IPS-11a (cell line): ENCODE measurements around the gene ZNF227.
"Not testable (repeated sequence)": the region's sequence is repeated elsewhere in the genome, so short reads cannot be mapped to it uniquely, and the experiment has no call there.

Source experiments
- H3K4me3 ChIP-seq: one replicate; pipeline ENCODE4 v1.5.1; 2013; ENCODE audit warnings: low read depth, low read length, control low read depth

The ZNF227 gene

DNA sequence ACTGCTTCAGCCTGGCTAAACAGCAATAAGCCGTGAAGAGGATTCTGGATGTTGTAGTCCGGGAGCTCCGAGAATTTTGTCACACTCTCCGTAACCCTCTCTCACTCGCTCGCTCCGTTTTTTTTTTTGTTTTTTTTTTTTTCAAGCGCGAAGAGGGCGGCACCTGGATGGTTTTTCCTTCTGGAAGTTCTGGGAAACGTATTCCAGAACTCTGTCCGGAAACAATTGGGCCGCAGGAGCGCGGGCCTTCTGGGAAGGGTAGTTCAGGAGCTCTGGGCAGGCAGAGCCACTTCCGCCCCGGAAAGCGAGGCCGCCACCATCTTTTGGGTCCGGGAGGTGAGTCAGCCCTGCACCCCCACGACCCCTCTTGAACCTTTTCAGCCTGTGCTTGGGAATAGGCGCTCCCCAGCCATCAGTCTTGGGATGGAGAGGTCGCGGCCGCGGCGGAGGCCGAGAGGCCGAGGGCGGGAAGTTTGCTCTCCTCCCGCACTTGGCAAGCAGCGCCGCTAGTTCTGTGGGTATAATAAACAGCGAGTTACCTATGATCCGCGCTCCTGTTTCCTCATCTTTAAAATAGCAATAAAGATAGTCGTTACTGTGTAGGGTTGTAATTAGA, at the start of gene ZNF227:
ZNF227 (plus strand) TSS at position 283 of the 616 bp plus-strand sequence. CDS start 5,261 bp downstream, outside the sequence.
- peak within 1 kb of the TSS; percentile 84 for H3K4me3 ChIP-seq

DNA sequence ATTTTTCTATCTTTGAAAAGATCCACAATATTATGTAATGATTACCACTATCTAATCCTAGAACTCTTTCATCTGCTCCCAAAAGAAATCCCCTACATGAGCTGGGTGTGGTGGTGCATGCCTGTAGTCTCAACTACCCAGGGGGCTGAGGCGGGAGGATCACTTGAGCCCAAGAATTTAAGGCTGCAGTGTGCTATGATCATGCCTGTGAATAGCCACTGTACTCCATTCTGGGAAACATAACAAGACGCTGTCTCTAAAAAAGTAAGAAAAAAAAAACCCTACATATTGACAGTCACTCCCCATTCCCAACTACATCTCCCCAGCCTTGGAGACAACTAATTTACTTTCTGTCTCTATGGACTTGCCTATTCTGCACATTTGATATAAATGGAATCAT, 48.5 kb upstream of the ZNF227 start:
- no peak overlapping the region for H3K4me3 ChIP-seq

DNA sequence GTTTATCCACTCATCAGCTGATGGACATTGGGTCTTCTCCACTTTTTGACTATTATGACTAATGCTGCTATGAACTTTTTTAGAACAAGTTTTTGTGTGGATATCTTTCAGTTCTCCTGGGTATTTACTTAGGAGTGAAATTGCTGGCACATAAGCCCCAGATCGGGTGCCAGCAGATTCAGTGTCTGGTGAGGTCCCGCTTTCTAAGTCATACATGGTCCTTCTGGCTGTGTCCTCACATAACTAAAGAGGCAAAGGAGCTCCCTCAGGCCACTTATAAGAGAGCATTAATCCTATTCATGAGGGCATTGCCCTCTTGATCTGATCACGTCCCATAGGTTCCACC, 48.0 kb upstream of the ZNF227 start:
- peak overlapping the region; percentile 82 for H3K4me3 ChIP-seq

DNA sequence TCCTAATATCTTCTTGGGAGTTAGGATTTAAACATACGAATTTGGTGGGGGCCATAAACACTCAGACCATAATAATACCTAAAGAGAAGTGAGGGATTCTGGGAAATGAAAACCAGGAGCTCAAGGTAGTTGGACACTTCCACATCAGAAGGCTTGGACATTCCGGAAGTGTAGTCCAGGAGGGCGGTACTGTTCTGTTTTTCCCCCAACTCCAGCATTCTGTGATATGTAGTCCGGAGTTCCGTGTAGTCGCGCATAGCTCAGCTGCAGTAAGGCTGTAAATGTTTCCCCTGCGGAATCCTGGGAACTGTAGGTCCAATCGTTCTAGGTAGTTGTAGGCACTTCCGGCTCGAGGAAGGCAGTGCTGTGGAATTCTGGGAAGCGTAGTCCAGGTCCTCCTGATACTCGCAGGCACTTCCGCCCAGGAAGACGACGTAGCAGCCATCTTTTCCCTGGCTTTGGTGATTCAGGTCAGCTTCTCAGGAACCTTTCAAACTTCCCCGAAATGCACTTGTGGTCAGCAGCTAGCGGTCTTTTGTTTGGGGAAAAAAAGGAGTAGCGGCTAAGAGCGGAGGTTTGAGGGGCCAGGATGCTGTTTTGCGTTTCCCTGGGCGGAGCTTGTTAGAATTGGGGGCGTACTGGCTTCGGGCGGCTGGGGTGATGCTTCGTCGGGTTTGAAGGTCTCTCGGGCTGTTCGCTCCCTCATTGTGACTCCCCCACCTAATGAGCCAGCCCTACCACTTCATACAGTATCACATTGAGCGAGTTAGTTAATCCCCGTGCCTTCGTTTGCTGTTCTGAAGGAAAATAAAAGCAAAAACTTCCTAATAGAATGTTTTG, 47.4 kb upstream of the ZNF227 start, which contains the start of gene ZNF226:
ZNF226 (plus strand) TSS at position 428 of the 840 bp plus-strand sequence. CDS start 4,981 bp downstream, outside the sequence.
- peak within 1 kb of the TSS; percentile 82 for H3K4me3 ChIP-seq

DNA sequence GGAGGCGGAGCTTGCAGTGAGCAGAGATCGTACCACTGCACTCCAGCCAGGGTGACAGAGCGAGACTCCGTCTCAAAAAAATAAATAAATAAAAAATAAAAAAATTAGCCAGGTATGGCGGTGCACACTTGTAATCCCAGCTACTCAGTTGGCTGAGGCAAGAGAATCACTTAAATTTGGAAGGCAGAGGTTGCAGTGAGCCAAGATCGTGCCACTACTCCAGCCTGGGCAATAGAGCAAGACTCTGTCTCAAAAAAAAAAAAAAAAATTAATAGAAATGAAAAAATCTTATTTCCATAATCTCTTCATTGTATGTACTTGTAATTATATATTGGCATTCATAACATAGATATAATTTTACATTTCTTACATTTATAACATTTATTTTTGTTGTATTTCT, 41.7 kb upstream of the ZNF227 start:
- H3K4me3 ChIP-seq, result not testable (repeated sequence)

DNA sequence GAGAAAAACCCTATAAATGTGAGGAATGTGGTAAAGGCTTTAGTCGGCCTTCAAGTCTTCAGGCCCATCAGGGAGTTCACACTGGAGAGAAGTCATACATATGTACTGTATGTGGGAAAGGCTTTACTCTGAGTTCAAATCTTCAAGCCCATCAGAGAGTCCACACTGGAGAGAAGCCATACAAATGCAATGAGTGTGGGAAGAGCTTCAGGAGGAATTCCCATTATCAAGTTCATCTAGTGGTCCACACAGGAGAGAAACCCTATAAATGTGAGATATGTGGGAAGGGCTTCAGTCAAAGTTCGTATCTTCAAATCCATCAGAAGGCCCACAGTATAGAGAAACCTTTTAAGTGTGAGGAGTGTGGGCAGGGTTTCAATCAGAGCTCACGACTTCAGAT, 35.7 kb upstream of the ZNF227 start:
- H3K4me3 ChIP-seq, result no peak overlapping the region

DNA sequence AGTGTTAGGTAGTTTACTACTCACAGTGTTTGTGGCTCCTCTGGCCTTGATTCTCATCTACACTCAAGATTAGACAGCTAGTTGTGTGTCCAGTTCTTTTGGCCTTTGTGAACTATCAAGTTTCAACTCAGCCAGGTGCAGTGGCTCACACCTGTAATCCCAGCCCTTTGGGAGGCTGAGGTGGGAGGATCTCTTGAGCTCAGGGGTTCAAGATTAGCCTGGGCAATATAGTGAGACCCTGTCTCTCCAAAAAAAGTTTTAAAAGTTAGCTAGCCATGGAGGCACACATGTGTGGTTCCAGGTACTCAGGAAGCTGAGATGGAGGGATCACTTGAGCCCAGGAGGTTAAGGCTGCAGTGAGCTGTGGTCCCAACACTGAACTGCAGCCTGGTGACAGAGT, 31.4 kb upstream of the ZNF227 start:
- H3K4me3 ChIP-seq, result no peak overlapping the region

DNA sequence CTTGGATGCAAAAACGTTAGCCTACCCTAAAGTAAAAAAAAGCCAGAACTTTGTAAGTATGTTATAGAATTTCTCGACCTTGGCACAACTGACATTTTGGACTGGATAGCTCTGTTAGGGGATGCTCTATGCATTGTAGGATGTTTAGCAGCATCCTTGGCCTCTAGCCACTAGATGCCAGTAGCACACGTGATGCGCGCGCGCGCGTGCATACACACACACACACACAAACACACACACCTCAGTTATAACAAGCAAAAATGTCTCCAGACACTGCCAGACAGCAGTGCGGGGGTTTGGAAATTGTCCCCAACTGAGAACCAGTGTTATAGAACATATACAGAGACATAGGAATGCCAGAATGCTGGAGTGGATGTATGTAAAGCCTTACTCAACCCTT, 30.2 kb upstream of the ZNF227 start:
- no peak overlapping the region for H3K4me3 ChIP-seq

DNA sequence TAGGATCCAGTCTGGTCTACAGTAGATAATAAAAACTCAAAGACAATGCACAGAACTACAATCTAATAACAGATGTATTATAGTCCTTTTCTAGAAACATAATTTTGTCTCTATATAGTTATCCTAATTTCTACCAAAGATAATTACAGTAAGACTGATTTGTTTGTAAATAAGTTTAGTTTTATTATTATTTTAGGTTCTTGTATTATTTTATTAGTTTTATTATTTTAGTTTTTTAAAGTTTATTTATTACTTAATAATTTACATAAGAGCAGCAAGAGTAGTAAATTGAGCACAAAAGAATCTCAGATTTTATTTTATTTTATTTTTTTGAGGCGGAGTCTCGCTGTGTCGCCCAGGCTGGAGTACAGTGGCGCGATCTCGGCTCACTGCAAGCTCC, 22.3 kb upstream of the ZNF227 start:
- H3K4me3 ChIP-seq, result no peak overlapping the region

DNA sequence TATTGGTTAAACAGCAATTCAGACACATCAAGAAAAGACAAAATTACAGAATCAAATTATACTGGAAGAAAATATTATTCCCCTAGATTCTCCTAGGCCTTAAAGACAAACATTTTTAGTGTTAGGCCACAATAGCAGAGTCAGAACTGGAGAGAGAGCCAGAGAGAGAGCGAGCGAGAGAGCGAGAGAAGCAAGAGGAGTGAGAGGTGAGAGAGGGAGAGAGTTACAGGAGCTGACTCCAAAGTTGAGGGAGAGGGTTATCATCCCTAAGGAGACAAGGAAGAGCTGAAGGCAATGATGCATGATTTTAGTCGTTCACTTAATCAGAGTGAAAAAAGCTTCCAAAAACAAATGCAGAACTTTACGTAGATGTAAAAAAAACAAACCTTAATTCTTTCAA, 20.2 kb upstream of the ZNF227 start:
- no peak overlapping the region for H3K4me3 ChIP-seq

DNA sequence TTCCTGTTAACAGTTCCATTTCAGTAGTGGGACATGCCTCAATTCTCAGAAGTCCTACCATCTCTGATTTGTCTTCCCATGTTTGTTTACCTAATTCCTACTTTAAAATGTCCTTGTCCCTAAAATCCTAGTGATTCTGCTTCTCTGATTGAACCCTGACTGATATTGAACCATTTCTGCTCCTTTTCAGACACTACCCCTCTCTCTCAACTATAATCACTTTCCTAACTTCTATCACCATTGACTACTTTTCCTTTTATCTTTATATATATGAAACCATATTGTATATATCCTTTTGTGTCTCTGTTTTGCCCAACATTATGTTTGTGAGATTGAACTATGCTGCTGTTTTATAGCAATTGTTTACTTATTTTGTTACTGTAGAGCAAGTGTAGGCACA, 15.6 kb upstream of the ZNF227 start:
- H3K4me3 ChIP-seq, result no peak overlapping the region

DNA sequence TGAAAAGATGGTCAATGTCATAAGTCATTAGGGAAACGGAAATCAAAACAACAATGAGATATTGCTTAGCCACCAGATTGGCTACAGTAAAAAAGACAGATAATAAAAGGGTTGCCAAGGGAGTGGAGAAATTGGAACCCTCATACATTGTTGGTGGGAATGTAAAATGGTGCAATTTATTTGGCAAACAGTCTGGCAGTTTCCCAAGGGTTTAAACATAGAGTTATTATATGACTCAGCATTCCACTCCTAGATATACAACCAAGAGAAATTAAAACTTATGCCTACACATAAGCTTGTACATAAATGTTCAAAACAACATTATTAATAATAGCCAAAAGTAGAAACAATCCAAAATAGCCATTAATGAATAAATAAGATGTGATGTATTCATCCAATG, 9.9 kb upstream of the ZNF227 start:
- H3K4me3 ChIP-seq, result no peak overlapping the region

DNA sequence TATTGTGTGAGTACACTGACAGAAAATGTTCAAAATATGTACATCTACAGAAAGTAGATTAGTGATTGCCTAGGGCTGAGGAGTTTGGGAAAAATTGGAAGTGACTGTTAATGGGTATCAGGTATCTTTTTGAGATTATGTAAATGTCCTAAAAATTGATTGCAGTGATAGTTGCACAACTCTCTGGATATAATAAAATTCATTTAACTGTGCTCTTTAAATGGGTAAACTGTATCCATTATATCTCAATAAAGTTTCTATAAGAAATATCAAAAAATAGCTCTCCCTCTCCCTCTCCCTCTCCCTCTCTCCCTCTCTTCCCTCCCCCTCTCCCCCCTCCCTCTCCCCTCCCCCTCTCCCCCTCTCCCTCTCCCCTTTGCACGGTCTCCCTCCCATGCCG, 9.4 kb upstream of the ZNF227 start:
- H3K4me3 ChIP-seq, result no peak overlapping the region

DNA sequence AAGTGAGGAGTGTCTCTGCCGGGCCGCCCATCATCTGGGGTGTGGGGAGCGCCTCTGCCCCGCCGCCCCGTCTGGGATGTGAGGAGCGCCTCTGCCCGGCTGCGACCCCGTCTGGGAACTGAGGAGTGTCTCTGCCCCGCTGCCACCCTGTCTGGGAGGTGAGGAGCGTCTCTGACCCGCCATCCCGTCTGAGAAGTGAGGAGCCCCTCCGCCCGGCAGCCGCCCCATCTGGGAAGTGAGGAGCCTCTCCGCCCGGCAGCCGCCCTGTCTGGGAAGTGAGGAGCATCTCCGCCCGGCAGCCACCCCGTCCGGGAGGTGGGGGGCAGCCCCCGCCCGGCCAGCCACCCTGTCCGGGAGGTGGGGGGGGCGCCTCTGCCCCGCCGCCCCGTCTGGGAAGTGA, 8.5 kb upstream of the ZNF227 start:
- H3K4me3 ChIP-seq, result not testable (repeated sequence)

DNA sequence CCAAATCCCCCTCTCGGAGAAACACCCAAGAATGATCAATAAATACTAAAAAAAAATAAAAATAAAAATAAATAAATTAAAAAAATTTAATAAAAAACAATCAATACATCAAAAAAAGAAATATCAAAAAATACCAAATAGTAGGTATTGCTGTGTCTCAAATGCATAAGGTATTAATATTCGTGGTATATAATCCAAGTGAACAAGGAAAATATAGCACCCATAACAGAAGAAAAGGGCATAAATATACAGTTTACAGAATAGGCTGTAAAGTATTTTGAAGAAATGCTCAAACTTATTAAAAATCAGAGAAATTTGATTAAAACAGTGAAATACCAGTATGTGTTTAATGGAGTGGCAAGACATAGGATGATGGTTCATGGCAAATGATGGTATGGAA, 7.6 kb upstream of the ZNF227 start:
- H3K4me3 ChIP-seq, result no peak overlapping the region

DNA sequence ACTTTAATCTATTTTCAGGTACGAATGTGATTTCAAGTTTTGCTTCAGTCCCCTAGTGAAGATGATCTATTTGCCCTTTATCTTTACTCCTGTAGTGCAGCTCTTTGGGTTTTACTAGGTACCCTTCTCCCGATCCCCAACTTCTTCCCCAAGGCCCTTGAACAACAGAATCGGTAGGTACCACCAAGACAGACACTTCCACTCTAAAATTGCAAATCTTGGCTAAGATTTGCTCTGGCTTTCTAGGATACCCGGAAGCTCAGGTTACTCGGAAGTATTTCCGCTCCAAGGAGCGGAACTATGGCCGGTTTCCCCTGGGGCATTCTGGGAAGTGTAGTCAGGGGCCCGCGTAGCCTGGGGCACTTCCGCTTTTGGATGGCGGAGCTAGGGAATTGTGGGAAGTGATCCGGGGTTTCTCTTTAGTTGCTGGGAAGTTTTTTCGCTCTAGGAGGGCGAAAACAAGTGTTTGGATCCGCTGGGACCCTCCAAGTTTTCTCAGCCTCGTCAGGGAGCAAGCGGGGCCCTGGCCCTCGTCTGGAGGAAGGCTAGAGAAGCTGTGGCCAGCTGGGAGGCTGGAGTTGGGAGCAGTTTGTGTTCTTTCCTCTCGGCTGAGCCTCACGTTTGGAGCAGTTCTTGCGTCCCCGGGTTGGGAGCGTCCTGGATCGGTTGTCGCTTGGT, 5.1 kb upstream of the ZNF227 start:
- H3K4me3 ChIP-seq, result peak overlapping the region; percentile 92

DNA sequence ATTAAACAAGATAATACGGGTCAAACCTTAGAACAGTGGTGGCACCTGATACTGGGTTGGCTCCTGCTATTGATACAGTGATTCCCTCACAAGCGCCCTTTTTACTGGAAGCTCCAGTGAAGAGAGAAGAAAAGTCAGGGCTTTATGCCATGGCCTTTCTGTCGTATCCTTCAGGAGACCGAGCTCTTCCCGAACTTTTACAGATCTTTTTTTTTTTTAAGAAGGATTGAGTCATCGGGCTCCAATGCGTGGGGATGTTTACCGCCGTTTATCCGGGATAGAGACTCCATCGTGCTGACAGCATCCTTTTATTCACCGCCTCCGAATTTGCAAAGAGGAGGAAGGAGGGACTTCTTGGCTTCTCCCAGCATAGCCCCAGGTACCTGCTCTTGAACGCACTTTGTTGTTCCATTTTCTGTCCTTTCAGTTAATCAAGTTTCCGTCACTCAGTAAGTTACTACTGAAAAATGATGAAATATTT, 574 bp downstream of the ZNF227 start:
- peak overlapping the region; percentile 84 for H3K4me3 ChIP-seq

DNA sequence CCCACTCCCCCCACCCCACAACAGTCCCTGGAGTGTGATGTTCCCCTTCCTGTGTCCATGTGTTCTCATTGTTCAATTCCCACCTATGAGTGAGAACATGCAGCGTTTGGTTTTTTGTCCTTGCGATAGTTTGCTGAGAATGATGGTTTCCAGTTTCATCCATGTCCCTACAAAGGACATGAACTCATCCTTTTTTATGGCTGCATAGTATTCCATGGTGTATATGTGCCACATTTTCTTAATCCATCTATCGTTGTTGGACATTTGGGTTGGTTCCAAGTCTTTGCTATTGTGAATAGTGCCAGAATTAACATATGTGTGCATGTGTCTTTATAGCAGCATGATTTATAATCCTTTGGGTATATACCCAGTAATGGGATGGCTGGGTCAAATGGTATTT, 7.6 kb downstream of the ZNF227 start:
- H3K4me3 ChIP-seq, result not testable (repeated sequence)

DNA sequence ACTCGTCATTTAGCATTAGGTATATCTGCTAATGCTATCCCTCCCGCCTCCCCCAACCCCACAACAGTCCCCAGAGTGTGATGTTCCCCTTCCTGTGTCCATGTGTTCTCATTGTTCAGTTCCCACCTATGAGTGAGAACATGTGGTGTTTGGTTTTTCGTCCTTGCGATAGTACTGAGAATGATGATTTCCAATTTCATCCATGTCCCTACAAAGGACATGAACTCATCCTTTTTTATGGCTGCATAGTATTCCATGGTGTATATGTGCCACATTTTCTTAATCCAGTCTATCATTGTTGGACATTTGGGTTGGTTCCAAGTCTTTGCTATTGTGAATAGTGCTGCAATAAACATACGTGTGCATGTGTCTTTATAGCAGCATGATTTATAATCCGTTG, 8.4 kb downstream of the ZNF227 start:
- H3K4me3 ChIP-seq, result not testable (repeated sequence)

DNA sequence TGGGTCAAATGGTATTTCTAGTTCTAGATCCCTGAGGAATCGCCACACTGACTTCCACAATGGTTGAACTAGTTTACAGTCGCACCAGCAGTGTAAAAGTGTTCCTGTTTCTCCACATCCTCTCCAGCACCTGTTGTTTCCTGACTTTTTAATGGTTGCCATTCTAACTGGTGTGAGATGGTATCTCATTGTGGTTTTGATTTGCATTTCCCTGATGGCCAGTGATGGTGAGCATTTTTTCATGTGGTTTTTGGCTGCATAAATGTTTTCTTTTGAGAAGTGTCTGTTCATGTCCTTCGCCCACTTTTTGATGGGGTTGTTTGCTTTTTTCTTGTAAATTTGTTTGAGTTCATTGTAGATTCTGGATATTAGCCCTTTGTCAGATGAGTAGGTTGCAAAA, 9.0 kb downstream of the ZNF227 start:
- H3K4me3 ChIP-seq, result not testable (repeated sequence)

DNA sequence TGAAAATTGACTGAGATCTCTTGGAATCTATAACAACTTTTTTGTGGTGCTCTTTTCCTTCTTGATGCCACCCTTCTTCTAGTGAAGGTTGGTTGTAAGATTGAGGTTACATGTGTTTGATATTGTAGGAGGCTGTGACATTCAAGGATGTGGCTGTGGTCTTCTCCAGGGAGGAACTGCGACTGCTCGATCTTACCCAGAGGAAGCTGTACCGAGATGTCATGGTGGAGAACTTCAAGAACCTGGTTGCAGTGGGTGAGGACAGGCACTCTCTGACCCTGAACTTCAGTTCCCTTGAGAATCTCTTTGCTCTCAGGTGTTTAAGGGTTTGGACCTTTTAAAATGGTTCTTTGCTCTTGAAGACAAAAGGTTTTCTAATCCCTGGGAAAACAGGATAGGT, 16.0 kb downstream of the ZNF227 start:
- no peak overlapping the region for H3K4me3 ChIP-seq

DNA sequence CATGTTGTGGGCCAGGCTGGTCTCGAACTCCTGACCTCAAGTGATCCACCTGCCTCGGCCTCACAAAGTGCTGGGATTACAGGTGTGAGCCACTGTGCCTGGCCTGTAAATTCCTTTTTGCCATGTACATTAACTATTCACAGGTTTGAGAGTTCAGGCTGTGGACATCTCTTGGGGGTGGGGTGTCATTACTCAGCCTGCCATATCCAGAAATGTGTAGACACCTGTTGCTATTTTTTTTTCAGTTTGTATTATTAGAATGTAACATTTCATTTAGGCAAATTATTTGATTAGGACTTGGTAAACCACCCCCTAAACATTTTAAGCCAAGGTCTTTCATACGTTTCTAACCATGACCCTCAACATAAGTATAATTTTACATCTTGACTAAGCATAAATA, 20.5 kb downstream of the ZNF227 start:
- no peak overlapping the region for H3K4me3 ChIP-seq
